Measurements from ENCODE around the gene SMARCD1. TPM values are rescaled to one million over a fixed set of nuclear protein-coding genes. Genes with fewer than 3 reads are reported as not detected.

The SMARCD1 gene
- total RNA-seq, 1 donor from 2014 or later = 61.4 TPM

GRCh38 chr12:50047693-50048250, 37.4 kb upstream of the SMARCD1 start:
- no peak overlapping the region for H3K27ac Mint-ChIP-seq (ENCODE audit: unreplicated experiment)

GRCh38 chr12:50049254-50050118, 35.7 kb upstream of the SMARCD1 start:
- Mint-ChIP-seq H3K36me3 (ENCODE audit: unreplicated experiment) (no peaks in the 10 kb centered on the region), H3K27me3 (ENCODE audit: unreplicated experiment) (peaks cover 56% of the 10 kb centered on the region), H3K4me3 (ENCODE audit: unreplicated experiment) (no peak overlapping the region), H3K4me1 (ENCODE audit: unreplicated experiment) (no peaks in the 10 kb centered on the region), H3K9me3 (ENCODE audit: unreplicated experiment) (no peaks in the 10 kb centered on the region), H3K27ac (ENCODE audit: unreplicated experiment) (no peak overlapping the region)
- DNase-seq (ENCODE audit: extremely low spot score, unreplicated experiment) = no peak
- no peak for TF ChIP-seq CTCF (IDR thresholded peaks at IDR 0.05)

More at GRCh38 chr12:50047693-50048250, 37.4 kb upstream of the SMARCD1 start:
- H3K9me3 Mint-ChIP-seq (ENCODE audit: unreplicated experiment) = no peaks in the 10 kb centered on the region
- TF ChIP-seq CTCF (IDR thresholded peaks at IDR 0.05) = no peak
- H3K27me3 Mint-ChIP-seq (ENCODE audit: unreplicated experiment) = peaks cover 50% of the 10 kb centered on the region
- no peaks in the 10 kb centered on the region for H3K4me1 Mint-ChIP-seq (ENCODE audit: unreplicated experiment)
- H3K36me3 Mint-ChIP-seq (ENCODE audit: unreplicated experiment) = no peaks in the 10 kb centered on the region
- no peak overlapping the region for H3K4me3 Mint-ChIP-seq (ENCODE audit: unreplicated experiment)
- DNase-seq (ENCODE audit: extremely low spot score, unreplicated experiment) = no peak

GRCh38 chr12:50050119-50050385, 35.1 kb upstream of the SMARCD1 start:
- no peaks in the 10 kb centered on the region for H3K4me1 Mint-ChIP-seq (ENCODE audit: unreplicated experiment)
- H3K27ac Mint-ChIP-seq (ENCODE audit: unreplicated experiment) = no peak overlapping the region
- peaks cover 56% of the 10 kb centered on the region for H3K27me3 Mint-ChIP-seq (ENCODE audit: unreplicated experiment)
- no peak overlapping the region for H3K4me3 Mint-ChIP-seq (ENCODE audit: unreplicated experiment)
- no peak for DNase-seq (ENCODE audit: extremely low spot score, unreplicated experiment)
- H3K36me3 Mint-ChIP-seq (ENCODE audit: unreplicated experiment) = no peaks in the 10 kb centered on the region
- no peak for TF ChIP-seq CTCF (IDR thresholded peaks at IDR 0.05)
- no peaks in the 10 kb centered on the region for H3K9me3 Mint-ChIP-seq (ENCODE audit: unreplicated experiment)

GRCh38 chr12:50050410-50051098, 34.6 kb upstream of the SMARCD1 start:
- no peak for TF ChIP-seq CTCF (IDR thresholded peaks at IDR 0.05)
- Mint-ChIP-seq H3K4me1 (ENCODE audit: unreplicated experiment) (peaks cover under 1% of the 10 kb centered on the region), H3K9me3 (ENCODE audit: unreplicated experiment) (no peaks in the 10 kb centered on the region), H3K4me3 (ENCODE audit: unreplicated experiment) (no peak overlapping the region), H3K27me3 (ENCODE audit: unreplicated experiment) (peaks cover 56% of the 10 kb centered on the region), H3K36me3 (ENCODE audit: unreplicated experiment) (no peaks in the 10 kb centered on the region), H3K27ac (ENCODE audit: unreplicated experiment) (no peak overlapping the region)
- no peak for DNase-seq (ENCODE audit: extremely low spot score, unreplicated experiment)
